HepG2 (cell line): Measurements from ENCODE around the gene ASTE1. TPM values are rescaled to one million over a fixed set of nuclear protein-coding genes. Genes with fewer than 3 reads are reported as not detected.

Experiments
- ATAC-seq: fragments of 200-7000 bp; cut with Tn5 transposase; 3 replicates; pipeline ENCODE4 v1.9.1; 2020; ENCODE audit warnings: mild to moderate bottlenecking, moderate library complexity
- BruUV-seq: library from RNA; stranded (reverse); fragments of 400-500 nt; replicated peaks from 2 replicates; lab custom pipeline; 2021; lab: Mats Ljungman, UMichigan
- CTCF ChIA-PET: fragments of 300-600 bp; formaldehyde crosslinking; extraction: SDS; loops from one replicate; lab custom pipeline; 2021; ENCODE audit warnings: low total read pairs, inconsistent platforms, low intra/inter-chr PET ratio; lab: Yijun Ruan, JAX
- POLR2A ChIA-PET: fragments of 350-600 bp; sonication (Branson Sonifier 250); formaldehyde crosslinking; loops from one replicate; lab custom pipeline; 2020; ENCODE audit warnings: antibody characterized with exemption, inconsistent platforms; lab: Yijun Ruan, JAX
- DNase-seq: peaks from one replicate; pipeline ENCODE4 v3.0.0-alpha.2; 2015; ENCODE audit warnings: low spot score
- FAIRE-seq: peaks from 3 replicates; lab custom pipeline; 2011; peaks lifted over from hg19 to GRCh38; lab: Jason Lieb, UNC
- H2AFZ ChIP-seq: one replicate; pipeline ENCODE4 v1.6.1; 2011; ENCODE audit warnings: low read length, inconsistent platforms
- H3K27ac ChIP-seq: fragments of 300-600 bp; 3 replicates; pipeline ENCODE4 v1.8.0; 2011; ENCODE audit warnings: mixed run types, mild to moderate bottlenecking, mixed read lengths, low read length, inconsistent platforms; ENCODE audit not compliant: insufficient read depth; ENCODE audit errors: extremely low read length
- H3K27me3 ChIP-seq, 2 experiments: fragments of 200-600 bp in 1 of 2; 2 replicates in 1 of 2; 3 replicates in 1 of 2; pipeline versions ENCODE4 v1.6.0 to v1.8.0; 2011; ENCODE audit warnings: low read length in 2 of 2, mild to moderate bottlenecking in 2 of 2, moderate library complexity in 2 of 2, inconsistent platforms in 1 of 2; ENCODE audit not compliant: insufficient read depth in 2 of 2, control insufficient read depth in 1 of 2
- H3K36me3 ChIP-seq, 2 experiments: fragments of 200-600 bp in 1 of 2; replicated peaks in 1 of 2; 2 replicates in 1 of 2; 3 replicates in 1 of 2; pipeline versions ENCODE4 v1.5.1 to v1.8.0; 2011; ENCODE audit warnings: low read length in 2 of 2, inconsistent platforms in 1 of 2; ENCODE audit not compliant: insufficient read depth in 2 of 2, control insufficient read depth in 1 of 2
- H3K4me1 ChIP-seq: 2 replicates; pipeline ENCODE4 v1.5.1; 2012; ENCODE audit warnings: low read length, inconsistent platforms; ENCODE audit not compliant: insufficient read depth
- H3K4me2 ChIP-seq: 2 replicates; pipeline ENCODE4 v1.6.0; 2011; ENCODE audit warnings: low read depth, low read length, inconsistent platforms
- H3K4me3 ChIP-seq, 3 experiments: fragments of 200-600 bp in 1 of 3; sonication (generic), shearing (Covaris generic) in 1 of 3; replicated peaks in 1 of 3; 2 replicates each; pipeline ENCODE4 v1.5.1; 2011 to 2016; ENCODE audit warnings: low read length in 3 of 3, inconsistent platforms in 2 of 3, low read depth in 2 of 3, mild to moderate bottlenecking in 2 of 3, control low read depth in 1 of 3, mixed read lengths in 1 of 3; ENCODE audit not compliant: insufficient read depth in 1 of 3
- H3K79me2 ChIP-seq: one replicate; pipeline ENCODE4 v1.6.1; 2011; ENCODE audit warnings: low read length, inconsistent platforms; ENCODE audit not compliant: insufficient read depth
- H3K9ac ChIP-seq: 2 replicates; pipeline ENCODE4 v1.6.0; 2011; ENCODE audit warnings: mild to moderate bottlenecking, low read depth, low read length, inconsistent platforms; ENCODE audit not compliant: insufficient read depth
- H3K9me3 ChIP-seq: 2 replicates; pipeline ENCODE4 v1.5.1; 2012; ENCODE audit warnings: mild to moderate bottlenecking, low read length
- H4K20me1 ChIP-seq: 2 replicates; pipeline ENCODE4 v1.6.0; 2011; ENCODE audit warnings: inconsistent platforms, mild to moderate bottlenecking, low read length, moderate library complexity; ENCODE audit not compliant: insufficient read depth
- KMT2B ChIP-seq: IDR thresholded peaks from 2 replicates; pipeline ENCODE4 v1.6.1; 2016; ENCODE audit warnings: missing genetic modification reagents, missing compliant biosample characterization
- ZNF557 ChIP-seq: sonication (generic); formaldehyde crosslinking; IDR thresholded peaks from 2 replicates; pipeline ENCODE4 v1.4.0; 2020; ENCODE audit warnings: missing genetic modification reagents
- WGBS: methylation state at CpG from one replicate; pipeline ENCODE4 v1.1.6; 2017; ENCODE audit warnings: low lambda C conversion rate; 5-methylcytosine and 5-hydroxymethylcytosine counted together
- in situ Hi-C: cut with HindIII; loops from 2 replicates; pipeline ENCODE4 v1.10.0; 2017; ENCODE audit warnings: low pct_unique_long_range_greater_than_20kb; ENCODE audit not compliant: extremely low pct_ligation_motif_present
- intact Hi-C: fragments of 100-400 bp; cut with micrococcal nuclease; formaldehyde crosslinking; loops from one replicate; pipeline ENCODE4 v1.10.0; 2022; ENCODE audit not compliant: unreplicated experiment
- polyA plus RNA-seq, 8 experiments: library from polyadenylated mRNA; depleted of rRNA in 3 of 8; stranded (reverse) in 7 of 8; unstranded in 1 of 8; fragments of >200 nt; fragmentation: Illumina TruSeq in 4 of 8; extraction: Trizol in 4 of 8; gene quantifications; 2 replicates each; pipeline versions ENCODE4 v1.2.1 to v1.2.3, GENCODE V29; 2011 to 2016; ENCODE audit warnings: low read depth in 4 of 8, missing spikeins in 1 of 8, mixed read lengths in 1 of 8; ENCODE audit not compliant: insufficient read depth in 1 of 8
- total RNA-seq, 5 experiments: library from RNA; depleted of rRNA; stranded (reverse); fragments of >200 nt; fragmentation: Illumina TruSeq; extraction: Trizol; gene quantifications; 2 replicates each; pipeline ENCODE4 v1.2.3, GENCODE V29; 2016; ENCODE audit warnings: low read depth in 1 of 5
- TF ChIP-seq, protein P1 (sequence below): sonication (generic); formaldehyde crosslinking; IDR thresholded peaks from 2 replicates; pipeline ENCODE4 v1.4.0; 2020; ENCODE audit warnings: missing genetic modification reagents
- TF ChIP-seq, protein P2 (sequence below): sonication (generic); formaldehyde crosslinking; IDR thresholded peaks from 2 replicates; pipeline ENCODE4 v1.5.0; 2020; ENCODE audit warnings: mild to moderate bottlenecking, missing genetic modification reagents, moderate library complexity

The ASTE1 gene
- total and polyA plus RNA-seq, 2 of the 13 experiments (the other 11 are each of a cell fraction or from before 2014, with no cell fraction given): 4.0 to 7.9 TPM

DNA sequence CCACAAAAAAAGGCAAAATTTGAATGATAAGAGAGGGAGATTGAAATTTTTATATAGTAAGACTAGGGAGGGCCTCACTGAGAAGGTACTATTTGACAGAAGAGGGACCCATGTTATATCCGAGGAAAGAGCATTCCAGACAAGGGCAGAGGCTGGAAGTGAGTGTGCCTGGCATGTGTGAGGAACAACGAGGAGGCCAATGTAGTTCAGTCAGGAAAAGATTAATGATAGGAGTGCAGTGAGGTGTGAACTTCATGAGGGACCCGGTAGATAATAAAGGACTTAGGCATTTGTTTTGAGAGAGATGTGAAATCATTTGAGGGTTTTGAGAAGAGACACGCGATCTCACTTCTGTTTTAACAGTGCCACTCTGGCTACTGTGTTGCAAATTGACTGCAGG is 36.3 kb downstream of the ASTE1 start (continued):
- TF ChIP-seq, protein P1, sequence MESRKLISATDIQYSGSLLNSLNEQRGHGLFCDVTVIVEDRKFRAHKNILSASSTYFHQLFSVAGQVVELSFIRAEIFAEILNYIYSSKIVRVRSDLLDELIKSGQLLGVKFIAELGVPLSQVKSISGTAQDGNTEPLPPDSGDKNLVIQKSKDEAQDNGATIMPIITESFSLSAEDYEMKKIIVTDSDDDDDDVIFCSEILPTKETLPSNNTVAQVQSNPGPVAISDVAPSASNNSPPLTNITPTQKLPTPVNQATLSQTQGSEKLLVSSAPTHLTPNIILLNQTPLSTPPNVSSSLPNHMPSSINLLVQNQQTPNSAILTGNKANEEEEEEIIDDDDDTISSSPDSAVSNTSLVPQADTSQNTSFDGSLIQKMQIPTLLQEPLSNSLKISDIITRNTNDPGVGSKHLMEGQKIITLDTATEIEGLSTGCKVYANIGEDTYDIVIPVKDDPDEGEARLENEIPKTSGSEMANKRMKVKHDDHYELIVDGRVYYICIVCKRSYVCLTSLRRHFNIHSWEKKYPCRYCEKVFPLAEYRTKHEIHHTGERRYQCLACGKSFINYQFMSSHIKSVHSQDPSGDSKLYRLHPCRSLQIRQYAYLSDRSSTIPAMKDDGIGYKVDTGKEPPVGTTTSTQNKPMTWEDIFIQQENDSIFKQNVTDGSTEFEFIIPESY (CRISPR knock-in tag): no peak

DNA sequence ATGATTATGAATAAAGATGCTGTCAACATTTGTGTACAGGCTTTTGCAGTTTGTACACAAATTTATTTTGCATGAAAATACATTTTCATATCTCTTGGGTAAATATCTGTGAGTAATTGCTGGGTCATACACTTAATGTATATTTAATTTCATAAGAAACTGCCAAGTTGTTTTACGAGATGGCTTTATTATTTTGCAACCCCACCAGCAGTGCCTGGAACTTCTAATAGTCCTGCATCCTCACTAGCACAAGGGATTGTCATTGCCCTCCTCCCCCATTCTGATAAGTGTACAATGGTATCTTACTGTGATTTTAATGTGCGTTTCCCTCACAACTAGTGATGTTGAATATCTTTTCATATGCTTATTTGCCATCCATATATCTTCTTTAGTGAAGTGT is 45.2 kb downstream of the ASTE1 start:
- DNase-seq (no peak), ATAC-seq (no peak)
- Histone ChIP-seq H3K27me3 (no peaks in the 10 kb centered on the region), H3K4me1 (no peaks in the 10 kb centered on the region), H3K79me2 (no peaks in the 10 kb centered on the region), H3K27ac (no peak overlapping the region)
- no peak for TF ChIP-seq ZNF557 (CRISPR knock-in tag)
- no peak for TF ChIP-seq KMT2B (CRISPR knock-in tag)
- TF ChIP-seq, protein P2, sequence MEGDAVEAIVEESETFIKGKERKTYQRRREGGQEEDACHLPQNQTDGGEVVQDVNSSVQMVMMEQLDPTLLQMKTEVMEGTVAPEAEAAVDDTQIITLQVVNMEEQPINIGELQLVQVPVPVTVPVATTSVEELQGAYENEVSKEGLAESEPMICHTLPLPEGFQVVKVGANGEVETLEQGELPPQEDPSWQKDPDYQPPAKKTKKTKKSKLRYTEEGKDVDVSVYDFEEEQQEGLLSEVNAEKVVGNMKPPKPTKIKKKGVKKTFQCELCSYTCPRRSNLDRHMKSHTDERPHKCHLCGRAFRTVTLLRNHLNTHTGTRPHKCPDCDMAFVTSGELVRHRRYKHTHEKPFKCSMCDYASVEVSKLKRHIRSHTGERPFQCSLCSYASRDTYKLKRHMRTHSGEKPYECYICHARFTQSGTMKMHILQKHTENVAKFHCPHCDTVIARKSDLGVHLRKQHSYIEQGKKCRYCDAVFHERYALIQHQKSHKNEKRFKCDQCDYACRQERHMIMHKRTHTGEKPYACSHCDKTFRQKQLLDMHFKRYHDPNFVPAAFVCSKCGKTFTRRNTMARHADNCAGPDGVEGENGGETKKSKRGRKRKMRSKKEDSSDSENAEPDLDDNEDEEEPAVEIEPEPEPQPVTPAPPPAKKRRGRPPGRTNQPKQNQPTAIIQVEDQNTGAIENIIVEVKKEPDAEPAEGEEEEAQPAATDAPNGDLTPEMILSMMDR (CRISPR knock-in tag): no peak
- TF ChIP-seq, all 625 proteins: peak for 0
- POLR2A ChIA-PET: no interaction called here
- no TSS peak for BruUV-seq
- H3K36me3 ChIP-seq: no peaks in the 10 kb centered on the region; a peak in 1 of 5 replicates
- H3K4me2 ChIP-seq: no peak overlapping the region
- in situ Hi-C loops: no loop called here
- 100% methylated on average over 2 of the region's 2 CpGs for WGBS
- H3K9ac ChIP-seq: no peak overlapping the region
- H2AFZ ChIP-seq: no peak overlapping the region
- no peak for FAIRE-seq
- CTCF ChIA-PET: no interaction called here
- no peak overlapping the region for H3K4me3 ChIP-seq
- intact Hi-C loops: no loop called here
- no peaks in the 10 kb centered on the region for H4K20me1 ChIP-seq
- no peaks in the 10 kb centered on the region for H3K9me3 ChIP-seq
